MM.1S (cell line): ENCODE measurements around the gene ATP1A2.
"Not testable (repeated sequence)": the region's sequence is repeated elsewhere in the genome, so short reads cannot be mapped to it uniquely, and the experiment has no call there.

Source experiments
- DNase-seq: peaks from one replicate; pipeline ENCODE4 v3.0.0-alpha.2; 2015
- H2AFZ ChIP-seq: fragments of 300-600 bp; sonication (generic); 2 replicates; pipeline ENCODE4 v1.6.0; 2016; ENCODE audit warnings: antibody characterized with exemption, low read length
- H3F3A ChIP-seq: fragments of 300-600 bp; sonication (generic); 2 replicates; pipeline ENCODE4 v1.6.1; 2016; ENCODE audit warnings: mild to moderate bottlenecking, antibody characterized with exemption, low read length, moderate library complexity, mixed read lengths; ENCODE audit not compliant: insufficient read depth
- H3K27ac ChIP-seq: fragments of 300-600 bp; sonication (generic); 2 replicates; pipeline ENCODE4 v1.5.1; 2016; ENCODE audit warnings: mild to moderate bottlenecking, low read length
- H3K27me3 ChIP-seq: fragments of 300-600 bp; sonication (generic); replicated peaks from 2 replicates; pipeline ENCODE4 v1.6.0; 2016; ENCODE audit warnings: low read length; ENCODE audit not compliant: insufficient read depth
- H3K36me3 ChIP-seq: fragments of 300-600 bp; sonication (generic); replicated peaks from 2 replicates; pipeline ENCODE4 v1.6.1; 2016; ENCODE audit warnings: mild to moderate bottlenecking, low read length, mixed read lengths; ENCODE audit not compliant: insufficient read depth
- H3K4me1 ChIP-seq: fragments of 300-600 bp; sonication (generic); 2 replicates; pipeline ENCODE4 v1.6.1; 2016; ENCODE audit warnings: low read length, mixed read lengths
- H3K4me2 ChIP-seq: fragments of 300-600 bp; sonication (generic); 2 replicates; pipeline ENCODE4 v1.6.0; 2016; ENCODE audit warnings: low read depth, low read length
- H3K4me3 ChIP-seq: fragments of 300-600 bp; sonication (generic); 2 replicates; pipeline ENCODE4 v1.5.1; 2016; ENCODE audit warnings: low read length, mixed read lengths
- H3K79me2 ChIP-seq: fragments of 300-600 bp; sonication (generic); 2 replicates; pipeline ENCODE4 v1.6.1; 2016; ENCODE audit warnings: mixed run types, low read length, mixed read lengths
- H3K9ac ChIP-seq: fragments of 300-600 bp; sonication (generic); 2 replicates; pipeline ENCODE4 v1.6.1; 2016; ENCODE audit warnings: low read length, mixed read lengths
- H3K9me2 ChIP-seq: fragments of 300-600 bp; sonication (generic); replicated peaks from 2 replicates; pipeline ENCODE4 v1.6.1; 2016; ENCODE audit warnings: mild to moderate bottlenecking, low read length, mixed read lengths; ENCODE audit not compliant: insufficient read depth
- H3K9me3 ChIP-seq: fragments of 300-600 bp; sonication (generic); replicated peaks from 2 replicates; pipeline ENCODE4 v1.6.1; 2016; ENCODE audit warnings: mild to moderate bottlenecking, low read length, mixed read lengths; ENCODE audit not compliant: insufficient read depth
- H4K20me1 ChIP-seq: fragments of 300-600 bp; sonication (generic); 2 replicates; pipeline ENCODE4 v1.6.1; 2016; ENCODE audit warnings: mild to moderate bottlenecking, low read length, moderate library complexity, mixed read lengths; ENCODE audit not compliant: insufficient read depth
- CTCF ChIP-seq: fragments of 300-600 bp; sonication (generic); IDR thresholded peaks from 2 replicates; pipeline ENCODE4 v1.5.1; 2016; ENCODE audit warnings: antibody characterized with exemption, low read length, mixed read lengths
- EZH2 ChIP-seq: fragments of 300-600 bp; sonication (generic); optimal IDR thresholded peaks from 2 replicates; pipeline ENCODE3; 2017; ENCODE audit warnings: low read depth, mild to moderate bottlenecking, antibody characterized with exemption, low read length, mixed read lengths
- EZH2phosphoT487 ChIP-seq: fragments of 300-600 bp; sonication (generic); IDR thresholded peaks from 2 replicates; pipeline ENCODE4 v1.6.1; 2018; ENCODE audit warnings: antibody characterized with exemption, low read length

Gene ATP1A2

GRCh38 chr1:160124705-160125478, 9.3 kb downstream of the ATP1A2 start:
- no peaks in the 10 kb centered on the region for H3K4me1 ChIP-seq
- H4K20me1 ChIP-seq: no peaks in the 10 kb centered on the region
- H3K4me3 ChIP-seq: no peak overlapping the region
- no peaks in the 10 kb centered on the region for H3K36me3 ChIP-seq
- H3K9ac ChIP-seq: no peak overlapping the region
- H3K79me2 ChIP-seq: no peaks in the 10 kb centered on the region
- no peaks in the 10 kb centered on the region for H3K27me3 ChIP-seq
- H2AFZ ChIP-seq: no peak overlapping the region
- no peaks in the 10 kb centered on the region for H3K9me2 ChIP-seq
- no peak for DNase-seq
- TF ChIP-seq EZH2phosphoT487 (no peak), CTCF (0 out of 2 replicates have a peak, but pooled peaks have one; percentile 2)
- no peak overlapping the region for H3K4me2 ChIP-seq
- H3K27ac ChIP-seq: no peak overlapping the region
- H3F3A ChIP-seq: no peaks in the 10 kb centered on the region
- H3K9me3 ChIP-seq: no peaks in the 10 kb centered on the region

- H3K4me1 ChIP-seq: no peaks in the 10 kb centered on the region
- no peak for DNase-seq
- H3K4me3 ChIP-seq: no peak overlapping the region
- no peak overlapping the region for H2AFZ ChIP-seq
- H3K9me2 ChIP-seq: no peaks in the 10 kb centered on the region
- H3K27me3 ChIP-seq: no peaks in the 10 kb centered on the region
- no peak overlapping the region for H3K9ac ChIP-seq
- no peak overlapping the region for H3K27ac ChIP-seq
- TF ChIP-seq CTCF (no peak), EZH2 (no peak), EZH2phosphoT487 (no peak)
- H3K36me3 ChIP-seq: no peaks in the 10 kb centered on the region
- H3F3A ChIP-seq: no peaks in the 10 kb centered on the region
- H3K79me2 ChIP-seq: no peaks in the 10 kb centered on the region
- no peaks in the 10 kb centered on the region for H4K20me1 ChIP-seq
- no peaks in the 10 kb centered on the region for H3K9me3 ChIP-seq
- no peak overlapping the region for H3K4me2 ChIP-seq
These were observed 10.2 kb downstream of the ATP1A2 start for GRCh38 chr1:160125746-160126145.

- H3K27ac ChIP-seq, H3K9ac ChIP-seq, H3K36me3 ChIP-seq, H3K4me3 ChIP-seq, H3K9me3 ChIP-seq, DNase-seq, H4K20me1 ChIP-seq, H2AFZ ChIP-seq, H3K4me1 ChIP-seq, H3K27me3 ChIP-seq, H3K79me2 ChIP-seq, H3F3A ChIP-seq, H3K9me2 ChIP-seq, H3K4me2 ChIP-seq: not testable (repeated sequence)
These were observed 10.8 kb downstream of the ATP1A2 start for GRCh38 chr1:160126342-160126741.

- Histone ChIP-seq H3K4me1 (no peaks in the 10 kb centered on the region), H3K36me3 (no peaks in the 10 kb centered on the region), H3K9me3 (no peaks in the 10 kb centered on the region), H3K27me3 (no peaks in the 10 kb centered on the region), H3K27ac (no peak overlapping the region), H3K4me3 (no peak overlapping the region), H3K9me2 (no peaks in the 10 kb centered on the region), H2AFZ (no peak overlapping the region), H3K4me2 (no peak overlapping the region; the same call in 1 of the 2 replicates), H3F3A (no peaks in the 10 kb centered on the region), H3K79me2 (no peaks in the 10 kb centered on the region), H4K20me1 (no peaks in the 10 kb centered on the region), H3K9ac (no peak overlapping the region)
- no peak for DNase-seq
- TF ChIP-seq EZH2 (no peak), CTCF (no peak), EZH2phosphoT487 (no peak)
These were observed 11.8 kb downstream of the ATP1A2 start for GRCh38 chr1:160127381-160127780.
